Ishikawa (cell line): ENCODE results near the gene EML6.

Experiments
- CREB1 ChIP-seq: IDR thresholded peaks from 2 replicates; pipeline ENCODE4 v1.6.1; 2012; ENCODE audit warnings: low read depth
- RAD21 ChIP-seq: IDR thresholded peaks from 2 replicates; pipeline ENCODE4 v1.6.1; 2012; ENCODE audit warnings: low read depth
- TCF12 ChIP-seq: IDR thresholded peaks from 2 replicates; pipeline ENCODE4 v1.6.1; 2012; ENCODE audit warnings: low read depth
- YY1 ChIP-seq: IDR thresholded peaks from 2 replicates; pipeline ENCODE4 v1.6.1; 2012; ENCODE audit warnings: low read depth

DNA sequence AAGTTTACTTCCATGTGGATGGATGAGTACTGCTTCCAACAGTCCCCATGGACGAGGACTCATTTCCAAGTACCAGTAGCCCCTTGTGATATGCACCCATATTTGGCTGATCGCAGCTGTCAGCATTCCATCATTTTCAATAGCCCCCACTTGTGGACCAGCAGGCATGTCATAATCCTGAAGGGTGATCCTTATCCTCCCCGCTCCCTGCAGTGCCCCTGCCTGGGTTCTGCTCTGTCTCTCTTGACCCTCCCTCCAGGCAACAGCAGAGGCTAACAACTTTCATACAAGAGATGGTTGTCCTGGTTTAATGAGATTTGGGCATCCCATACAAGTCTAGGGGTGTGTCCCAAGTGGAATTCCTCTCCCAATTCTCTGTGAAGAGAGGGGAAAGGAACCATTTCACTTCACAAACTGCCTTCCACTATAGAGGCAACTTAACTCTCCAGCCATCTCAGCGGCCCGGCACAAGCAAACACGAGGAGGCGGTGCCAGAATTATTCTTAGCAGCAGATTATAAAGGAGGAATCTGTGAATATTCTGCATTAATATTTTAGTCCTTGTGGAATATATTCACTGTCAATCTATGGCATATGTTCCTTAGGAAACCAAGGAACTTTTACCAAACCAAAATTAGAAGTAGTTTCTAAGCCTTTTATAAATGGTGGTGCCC is 216.1 kb downstream of the EML6 start:
- no peak for TF ChIP-seq CREB1
- TF ChIP-seq YY1 = no peak
- TF ChIP-seq TCF12 = no peak
- no peak for TF ChIP-seq RAD21
